GM23248 (cell line): Measurements from ENCODE around the gene BRINP1. TPM values are rescaled to one million over a fixed set of nuclear protein-coding genes. Genes with fewer than 3 reads are reported as not detected.

Source experiments
- DNase-seq: peaks from one replicate; pipeline ENCODE4 v3.0.0-alpha.2; 2015
- H2AFZ ChIP-seq: fragments of 200-600 bp; sonication (generic); 2 replicates; pipeline ENCODE4 v1.6.1; 2016; ENCODE audit warnings: antibody characterized with exemption
- H3F3A ChIP-seq: fragments of 200-600 bp; sonication (generic); 2 replicates; pipeline ENCODE4 v1.6.1; 2016; ENCODE audit warnings: mild to moderate bottlenecking, antibody characterized with exemption, mixed run types; ENCODE audit not compliant: insufficient read depth
- H3K27ac ChIP-seq: fragments of 200-600 bp; sonication (generic); 2 replicates; pipeline ENCODE4 v1.5.1; 2016; ENCODE audit warnings: mild to moderate bottlenecking
- H3K27me3 ChIP-seq: fragments of 200-600 bp; sonication (generic); replicated peaks from 2 replicates; pipeline ENCODE4 v1.6.1; 2016; ENCODE audit warnings: mild to moderate bottlenecking; ENCODE audit not compliant: insufficient read depth
- H3K36me3 ChIP-seq: fragments of 200-600 bp; sonication (generic); 2 replicates; pipeline ENCODE4 v1.6.1; 2016; ENCODE audit warnings: low read depth, mild to moderate bottlenecking
- H3K4me1 ChIP-seq: fragments of 200-600 bp; sonication (generic); 2 replicates; pipeline ENCODE4 v1.6.1; 2016; ENCODE audit warnings: mild to moderate bottlenecking; ENCODE audit not compliant: insufficient read depth
- H3K4me2 ChIP-seq: fragments of 200-600 bp; sonication (generic); one replicate; pipeline ENCODE4 v1.6.1; 2016; ENCODE audit warnings: mild to moderate bottlenecking; ENCODE audit not compliant: unreplicated experiment
- H3K4me3 ChIP-seq: fragments of 200-600 bp; sonication (generic); 2 replicates; pipeline ENCODE4 v1.5.1; 2016; ENCODE audit warnings: mild to moderate bottlenecking
- H3K79me2 ChIP-seq: fragments of 200-600 bp; sonication (generic); 2 replicates; pipeline ENCODE4 v1.6.1; 2016; ENCODE audit warnings: mild to moderate bottlenecking; ENCODE audit not compliant: insufficient read depth
- H3K9ac ChIP-seq: fragments of 200-600 bp; sonication (generic); 2 replicates; pipeline ENCODE4 v1.6.1; 2016; ENCODE audit warnings: mild to moderate bottlenecking
- H3K9me2 ChIP-seq: fragments of 200-600 bp; sonication (generic); 2 replicates; pipeline ENCODE4 v1.6.1; 2016; ENCODE audit warnings: mixed run types, mild to moderate bottlenecking, moderate library complexity; ENCODE audit not compliant: insufficient read depth
- H3K9me3 ChIP-seq: fragments of 200-600 bp; sonication (generic); one replicate; pipeline ENCODE4 v1.6.1; 2017; ENCODE audit warnings: low read depth
- H4K20me1 ChIP-seq: fragments of 200-600 bp; sonication (generic); 2 replicates; pipeline ENCODE4 v1.6.0; 2016; ENCODE audit not compliant: insufficient read depth
- EZH2 ChIP-seq: fragments of 200-600 bp; sonication (generic); IDR thresholded peaks from 2 replicates; pipeline ENCODE4 v1.6.1; 2018; ENCODE audit warnings: antibody characterized with exemption, mild to moderate bottlenecking; ENCODE audit not compliant: insufficient read depth, poor library complexity, severe bottlenecking
- EZH2phosphoT487 ChIP-seq: fragments of 200-600 bp; sonication (generic); IDR thresholded peaks from 2 replicates; pipeline ENCODE4 v1.6.1; 2018; ENCODE audit warnings: antibody characterized with exemption, moderate library complexity, mild to moderate bottlenecking, low read depth; ENCODE audit not compliant: insufficient read depth
- WGBS, 2 experiments: methylation state at CpG; one replicate each; pipeline ENCODE4 v1.1.6; 2015 to 2017; ENCODE audit warnings: low lambda C conversion rate in 2 of 2, low coverage in 1 of 2; ENCODE audit errors: missing lambda C conversion rate in 2 of 2; 5-methylcytosine and 5-hydroxymethylcytosine counted together
- in situ Hi-C: fragments of 300-500 bp; cut with MboI; formaldehyde crosslinking; loops from 2 replicates; pipeline ENCODE4 v1.15.0; 2020
- polyA plus RNA-seq: library from polyadenylated mRNA; unstranded; fragments of >200 nt; fragmentation: Nextera tagmentation; extraction: Ambion mirVana; gene quantifications from 2 replicates; pipeline ENCODE4 v1.2.1, GENCODE V29; 2016
- total RNA-seq: library from RNA; depleted of rRNA; stranded (reverse); fragments of >200 nt; shearing (Covaris generic); gene quantifications from 2 replicates; pipeline ENCODE4 v1.2.3, GENCODE V29; 2014; rRNA removed

The BRINP1 gene
- total RNA-seq (8.0 and 9.0 TPM in 2 replicates), polyA plus RNA-seq (6.0 and 6.2 TPM in 2 replicates)

- DNase-seq, result peak; percentile 82
- no peaks in the 10 kb centered on the region for H3K9me2 ChIP-seq
- peak within 1 kb of the TSS; percentile 54 for H3K9ac ChIP-seq
- peak within 1 kb of the TSS; percentile 87 for H3K4me2 ChIP-seq
- 0 out of 2 replicates have a peak, but pooled peaks cover 5% of the 10 kb centered on the region for H3K4me1 ChIP-seq
- H3F3A ChIP-seq, result no peaks in the 10 kb centered on the region
- H4K20me1 ChIP-seq, result no peaks in the 10 kb centered on the region
- no peaks in the 10 kb centered on the region for H3K36me3 ChIP-seq
- no peak for TF ChIP-seq EZH2
- 0 out of 2 replicates have a peak, but pooled peaks cover 3% of the 10 kb centered on the region for H3K27me3 ChIP-seq
- no peak within 1 kb of the TSS for H3K27ac ChIP-seq
- no peaks in the 10 kb centered on the region for H3K9me3 ChIP-seq
- WGBS, 2 experiments, result 3% methylated on average over 66 to 90 of the region's 91 CpGs
- in situ Hi-C loops, result loop anchor here (10.0 to 25.0 kb wide), 2 partner anchors 1118 to 1584 kb away; no protein-coding TSS in a partner anchor
- H3K4me3 ChIP-seq, result peak within 1 kb of the TSS; percentile 73
- H2AFZ ChIP-seq, result peak within 1 kb of the TSS; percentile 65
- H3K79me2 ChIP-seq, result no peaks in the 10 kb centered on the region
Observed at GRCh38 chr9:119368681-119369581, at the start of gene BRINP1. BRINP1 (minus strand) TSS chr9:119369435; CDS start chr9:119313355, 56,080 bp downstream.

GRCh38 chr9:119418721-119419120, 49.5 kb upstream of the BRINP1 start:
- Histone ChIP-seq H3K4me3 (no peak overlapping the region), H4K20me1 (no peaks in the 10 kb centered on the region; the same call in 1 of the 2 replicates), H3K36me3 (no peaks in the 10 kb centered on the region), H3K9ac (no peak overlapping the region), H3K27me3 (no peaks in the 10 kb centered on the region), H3K4me2 (no peak overlapping the region), H3K9me2 (no peaks in the 10 kb centered on the region), H3K9me3 (no peaks in the 10 kb centered on the region), H3K4me1 (no peaks in the 10 kb centered on the region), H3K79me2 (no peaks in the 10 kb centered on the region), H3F3A (no peaks in the 10 kb centered on the region), H2AFZ (no peak overlapping the region), H3K27ac (no peak overlapping the region)
- in situ Hi-C loops, result no loop called here
- TF ChIP-seq EZH2 (no peak), EZH2phosphoT487 (no peak)
- DNase-seq, result no peak
- 0 to 10% methylated on average over 1 of the region's 1 CpG for WGBS, 2 experiments

GRCh38 chr9:119416793-119417192, 47.6 kb upstream of the BRINP1 start:
- in situ Hi-C loops, result no loop called here
- no peaks in the 10 kb centered on the region; the same call in 1 of the 2 replicates for H4K20me1 ChIP-seq
- H3K79me2 ChIP-seq, result no peaks in the 10 kb centered on the region
- H3K4me1 ChIP-seq, result no peaks in the 10 kb centered on the region
- H3K9ac ChIP-seq, result no peak overlapping the region
- H3K9me2 ChIP-seq, result no peaks in the 10 kb centered on the region
- H2AFZ ChIP-seq, result no peak overlapping the region
- H3K27me3 ChIP-seq, result no peaks in the 10 kb centered on the region
- DNase-seq, result no peak
- TF ChIP-seq EZH2 (no peak), EZH2phosphoT487 (no peak)
- H3K9me3 ChIP-seq, result no peaks in the 10 kb centered on the region
- no peak overlapping the region for H3K4me3 ChIP-seq
- no peaks in the 10 kb centered on the region for H3K36me3 ChIP-seq
- no peak overlapping the region for H3K4me2 ChIP-seq
- no peak overlapping the region for H3K27ac ChIP-seq
- no peaks in the 10 kb centered on the region for H3F3A ChIP-seq

GRCh38 chr9:119412399-119412798, 43.2 kb upstream of the BRINP1 start:
- in situ Hi-C loops, result no loop called here
- WGBS, 2 experiments, result 29 to 37% methylated on average over 4 of the region's 4 CpGs
- Histone ChIP-seq H3K27ac (no peak overlapping the region), H3K9me2 (no peaks in the 10 kb centered on the region), H3K9me3 (no peaks in the 10 kb centered on the region), H3K9ac (no peak overlapping the region), H2AFZ (no peak overlapping the region), H3K27me3 (no peaks in the 10 kb centered on the region), H3K36me3 (no peaks in the 10 kb centered on the region), H4K20me1 (no peaks in the 10 kb centered on the region; the same call in 1 of the 2 replicates), H3K79me2 (no peaks in the 10 kb centered on the region), H3K4me3 (no peak overlapping the region), H3K4me2 (no peak overlapping the region), H3F3A (no peaks in the 10 kb centered on the region), H3K4me1 (no peaks in the 10 kb centered on the region)
- no peak for TF ChIP-seq EZH2phosphoT487
- no peak for TF ChIP-seq EZH2
- DNase-seq, result no peak
